Measurements from ENCODE around the gene SMTNL2. TPM values are rescaled to one million over a fixed set of nuclear protein-coding genes. Genes with fewer than 3 reads are reported as not detected.

The SMTNL2 gene
- total RNA-seq = 1 to 10 TPM in 2 of 4 donors, not detected in 2; 1.5 TPM

DNA sequence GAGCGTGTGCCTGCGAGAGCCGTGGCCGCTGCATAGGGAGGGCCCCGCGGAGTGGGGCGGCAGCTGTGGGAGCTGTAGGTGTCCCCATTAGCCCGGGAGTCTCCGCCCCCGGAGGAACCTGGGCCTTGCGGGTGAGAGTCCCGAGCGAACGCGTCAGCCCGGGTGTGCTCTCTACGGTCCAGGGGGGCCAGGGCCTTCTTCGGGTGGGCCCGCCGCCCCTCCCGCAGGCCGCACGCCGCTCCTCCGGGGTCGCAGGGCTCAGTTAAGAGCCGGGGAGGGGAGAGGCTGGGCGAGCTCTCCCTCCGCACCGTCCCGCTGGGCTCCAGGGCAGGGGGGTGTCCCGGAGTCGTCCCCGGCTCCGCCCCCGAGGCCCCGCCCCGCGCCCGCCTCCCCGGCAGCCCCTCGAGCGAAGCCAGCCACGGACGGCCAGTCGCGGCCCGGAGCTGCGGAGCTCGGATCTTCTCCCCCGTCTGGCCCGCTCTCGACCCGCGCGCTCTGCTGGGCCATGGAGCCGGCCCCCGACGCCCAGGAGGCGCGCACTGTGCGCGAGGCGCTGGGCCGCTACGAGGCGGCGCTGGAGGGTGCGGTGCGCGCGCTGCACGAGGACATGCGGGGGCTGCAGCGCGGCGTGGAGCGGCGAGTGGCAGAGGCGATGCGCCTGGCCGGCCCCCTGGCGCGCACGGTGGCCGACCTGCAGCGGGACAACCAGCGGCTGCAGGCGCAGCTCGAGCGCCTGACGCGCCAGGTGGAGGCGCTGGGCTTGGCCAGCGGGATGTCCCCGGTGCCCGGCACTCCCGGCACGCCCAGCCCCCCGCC is at the start of gene SMTNL2:
TSS of gene SMTNL2 (plus strand) at position 429 of the 816 bp plus-strand sequence. CDS start at position 506, 77 bp downstream.
- no peak for TF ChIP-seq CTCF (IDR thresholded peaks at IDR 0.05; ENCODE audit: low read depth)

DNA sequence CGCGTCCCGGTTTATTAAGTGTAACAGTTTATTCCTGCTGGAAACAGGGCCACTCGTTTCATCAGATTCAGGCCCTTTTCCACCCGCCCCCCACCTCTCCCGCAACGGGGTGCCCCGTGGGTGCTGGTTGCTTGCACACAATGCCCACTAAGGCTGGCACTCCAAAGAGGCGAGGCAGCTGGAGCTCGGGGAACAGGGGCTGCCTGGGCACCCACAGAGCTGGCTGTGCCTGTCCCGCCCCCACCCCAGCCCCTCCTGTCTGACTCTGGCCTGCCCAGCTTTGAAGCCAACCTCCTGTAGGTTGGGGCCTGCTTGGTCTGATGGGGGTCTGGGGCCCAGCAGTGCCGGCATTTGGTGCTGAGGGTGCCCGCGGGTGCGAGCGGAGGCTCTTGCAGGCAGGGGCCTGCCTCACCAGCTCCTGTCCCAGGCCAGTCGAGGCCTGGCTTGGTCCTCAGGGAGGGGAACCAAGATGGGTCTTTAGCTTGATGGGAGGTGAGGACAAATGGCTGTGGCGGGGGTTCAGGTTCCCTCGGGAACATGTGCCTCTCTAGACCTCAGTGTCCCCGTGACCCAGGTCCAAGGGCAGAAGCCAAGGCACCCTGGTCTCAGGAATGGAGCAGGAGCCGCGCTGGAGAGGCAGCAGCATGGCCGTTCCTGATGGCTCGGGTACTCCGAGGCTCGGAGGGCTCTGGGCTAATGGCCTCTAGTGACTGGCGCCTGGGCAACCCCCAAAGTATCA is 49.2 kb upstream of the SMTNL2 start:
- TF ChIP-seq CTCF (IDR thresholded peaks at IDR 0.05; ENCODE audit: low read depth) = no peak

DNA sequence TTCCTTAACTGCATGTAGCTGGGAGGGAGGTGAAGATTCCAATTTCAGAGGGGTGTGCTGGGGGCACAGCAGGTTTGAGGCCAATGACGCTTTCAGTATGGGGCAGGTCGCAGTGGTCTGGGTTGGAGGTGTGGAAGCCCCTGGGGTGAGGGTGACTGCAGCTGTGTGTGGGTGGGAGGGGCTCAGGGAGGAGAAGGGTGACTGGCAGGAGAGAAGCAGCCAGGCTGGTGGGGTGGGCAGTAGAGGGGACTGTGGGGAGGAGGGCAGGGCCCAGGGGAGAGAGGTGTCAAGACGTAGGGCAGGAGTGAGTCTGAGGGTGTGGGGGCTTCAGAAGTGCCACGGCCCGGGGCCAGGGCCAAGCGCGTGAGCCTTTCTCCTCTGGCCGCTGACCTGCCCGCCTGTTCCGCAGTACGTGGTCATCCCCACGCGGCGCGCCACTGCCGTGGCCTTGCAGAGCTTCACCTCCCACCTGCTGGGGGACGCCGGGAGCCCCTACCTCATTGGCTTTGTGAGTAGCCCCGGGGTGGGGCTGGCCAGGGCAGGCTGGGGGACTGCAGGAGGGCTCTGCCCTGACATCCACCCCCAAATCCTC is 48.6 kb upstream of the SMTNL2 start:
- no peak for TF ChIP-seq CTCF (IDR thresholded peaks at IDR 0.05; ENCODE audit: low read depth)

DNA sequence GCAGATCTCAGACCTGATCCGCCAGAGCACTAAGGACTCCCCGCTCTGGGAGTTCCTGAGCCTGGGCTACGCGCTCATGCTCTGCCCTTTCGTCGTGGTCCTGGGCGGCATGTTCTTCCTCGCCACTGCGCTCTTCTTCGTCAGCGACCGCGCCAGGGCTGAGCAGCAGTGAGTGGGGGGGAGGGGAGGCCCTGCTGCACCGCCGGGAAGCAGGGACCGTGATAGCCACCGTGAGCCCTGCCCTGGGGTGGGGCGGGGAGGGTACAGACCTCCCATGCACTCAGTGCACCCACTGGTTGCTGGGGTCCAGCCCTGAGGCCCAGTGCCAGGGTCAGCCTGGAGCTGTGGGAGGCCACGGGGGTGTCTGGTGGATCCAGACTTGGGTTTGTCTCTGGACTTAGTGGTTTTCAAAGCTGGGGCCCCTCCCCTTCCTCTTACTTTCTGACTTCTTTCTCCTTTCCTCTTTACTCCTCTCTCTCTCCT is 48.0 kb upstream of the SMTNL2 start:
- no peak for TF ChIP-seq CTCF (IDR thresholded peaks at IDR 0.05; ENCODE audit: low read depth)

GRCh38 chr17:4536742-4537411 is 47.5 kb upstream of the SMTNL2 start:
- TF ChIP-seq CTCF (IDR thresholded peaks at IDR 0.05; ENCODE audit: low read depth) = no peak

- TF ChIP-seq CTCF (IDR thresholded peaks at IDR 0.05; ENCODE audit: low read depth) = no peak
These were observed 46.7 kb upstream of the SMTNL2 start for GRCh38 chr17:4537451-4538235.
